ENCODE results near the gene DNAH17. TPM values are rescaled to one million over a fixed set of nuclear protein-coding genes. Genes with fewer than 3 reads are reported as not detected.

Gene DNAH17
- polyA plus RNA-seq, 1 of the 3 experiments (the other 2 are of a cell fraction): not detected

- Histone ChIP-seq H3K4me2 (no peak overlapping the region), H3K4me3 (ENCODE audit: low read depth in 2 of 2, low read length in 1 of 2) (no peak overlapping the region), H3K4me1 (ENCODE audit: control insufficient read depth in 1 of 2, insufficient read depth in 2 of 2, low read depth in 1 of 2, low read length in 1 of 2) (no peaks in the 10 kb centered on the region), H3K9ac (no peak overlapping the region), H2AFZ (ENCODE audit: low read depth) (no peak overlapping the region), H3K36me3 (replicated peaks in 1 of 2; ENCODE audit: control insufficient read depth in 1 of 2, insufficient read depth in 2 of 2, low read length in 1 of 2) (no peaks in the 10 kb centered on the region), H3K79me2 (ENCODE audit: insufficient read depth) (no peaks in the 10 kb centered on the region), H3K9me3 (no peaks in the 10 kb centered on the region), H3F3A (replicated peaks; ENCODE audit: insufficient read depth) (no peaks in the 10 kb centered on the region), H4K20me1 (ENCODE audit: insufficient read depth) (no peaks in the 10 kb centered on the region), H3K27me3 (ENCODE audit: insufficient read depth) (peaks cover 14% of the 10 kb centered on the region; the same call in 1 of the 2 replicates), H3K27ac (ENCODE audit: low read depth in 2 of 2, low read length in 1 of 2) (no peak overlapping the region), H3K9me2 (no peaks in the 10 kb centered on the region)
- ChIA-PET CTCF (interaction anchor here (1.5 to 1.9 kb wide), 3 partner anchors 9 to 56 kb away, joined by 3 to 7 read pairs (median 5); no protein-coding TSS in a partner anchor), POLR2A (no interaction called here)
- DNase-seq: no peak
- no peak for TF ChIP-seq TEAD4 (IDR thresholded peaks at IDR 0.05; ENCODE audit: borderline replicate concordance, insufficient read depth)
- TF ChIP-seq RFX5 (IDR thresholded peaks at IDR 0.05; ENCODE audit: low read length): no peak
- TF ChIP-seq CTCF (IDR thresholded peaks at IDR 0.05): no peak
- no peak for TF ChIP-seq USF1 (IDR thresholded peaks at IDR 0.05; ENCODE audit: borderline replicate concordance, low read depth)
- no peak for TF ChIP-seq NFIC (IDR thresholded peaks at IDR 0.05; ENCODE audit: borderline replicate concordance)
- no peak for TF ChIP-seq PBX3 (IDR thresholded peaks at IDR 0.05)
- TF ChIP-seq SMC3 (IDR thresholded peaks at IDR 0.05; ENCODE audit: low read depth, low read length): no peak
- no peak for TF ChIP-seq MEF2A (IDR thresholded peaks at IDR 0.05; ENCODE audit: borderline replicate concordance, low read depth)
- TF ChIP-seq NRF1 (IDR thresholded peaks at IDR 0.05; ENCODE audit: low read depth, low read length): no peak
- TF ChIP-seq FOSL2 (IDR thresholded peaks at IDR 0.05; ENCODE audit: borderline replicate concordance, low read depth): no peak
- TF ChIP-seq EZH2phosphoT487 (IDR thresholded peaks at IDR 0.05; ENCODE audit: borderline replicate concordance, low read depth): no peak
- no peak for TF ChIP-seq REST (IDR thresholded peaks at IDR 0.05; ENCODE audit: low read depth, low read length)
- no peak for TF ChIP-seq SIN3A (IDR thresholded peaks at IDR 0.05; ENCODE audit: borderline replicate concordance, low read depth, low read length)
- no peak for TF ChIP-seq CHD2 (IDR thresholded peaks at IDR 0.05; ENCODE audit: low read length, partially characterized antibody)
- TF ChIP-seq RCOR1 (IDR thresholded peaks at IDR 0.05; ENCODE audit: low read length): no peak
- 58% methylated on average over 6 of the region's 6 CpGs for WGBS (ENCODE audit: low lambda C conversion rate)
Observed at GRCh38 chr17:78478757-78479297, 98.4 kb downstream of the DNAH17 start.

Measured in SK-N-SH (cell line).